CD4-positive, alpha-beta T cell treated with Interleukin-17A for 4 hours (primary cell): Measurements from ENCODE around the gene AMOTL2.

ENCODE experiments used
- DNase-seq: peaks from one replicate; pipeline ENCODE4 v3.0.0-alpha.2; 2020; ENCODE audit warnings: mixed read lengths

AMOTL2 gene

GRCh38 chr3:134330883-134331810 is 43.1 kb downstream of the AMOTL2 start:
- DNase-seq = no peak

- no peak for DNase-seq
Observed at GRCh38 chr3:134328846-134329245, 45.4 kb downstream of the AMOTL2 start.

GRCh38 chr3:134328147-134328591 is 46.1 kb downstream of the AMOTL2 start:
- no peak for DNase-seq

- no peak for DNase-seq
Observed at GRCh38 chr3:134327594-134327975, 46.7 kb downstream of the AMOTL2 start.

- no peak for DNase-seq
Observed at GRCh38 chr3:134326760-134327593, 47.3 kb downstream of the AMOTL2 start.

GRCh38 chr3:134326126-134326525 is 48.1 kb downstream of the AMOTL2 start:
- no peak for DNase-seq

GRCh38 chr3:134325706-134326105 is 48.5 kb downstream of the AMOTL2 start:
- DNase-seq = no peak

- no peak for DNase-seq
Observed at GRCh38 chr3:134325061-134325705, 49.1 kb downstream of the AMOTL2 start.

- no peak for DNase-seq
Observed at GRCh38 chr3:134323966-134324962, 50.0 kb downstream of the AMOTL2 start.

- no peak for DNase-seq
Observed at GRCh38 chr3:134322286-134322685, 52.0 kb downstream of the AMOTL2 start.

GRCh38 chr3:134320749-134321148 is 53.5 kb downstream of the AMOTL2 start:
- DNase-seq = no peak

GRCh38 chr3:134319931-134320330 is 54.3 kb downstream of the AMOTL2 start:
- DNase-seq = no peak

- no peak for DNase-seq
Observed at GRCh38 chr3:134318166-134318565, 56.1 kb downstream of the AMOTL2 start.

GRCh38 chr3:134317106-134317947 is 56.9 kb downstream of the AMOTL2 start:
- no peak for DNase-seq

- no peak for DNase-seq
Observed at GRCh38 chr3:134315286-134316106, 58.8 kb downstream of the AMOTL2 start.

GRCh38 chr3:134314588-134315285 is 59.5 kb downstream of the AMOTL2 start:
- no peak for DNase-seq

- DNase-seq = no peak
Observed at GRCh38 chr3:134313847-134314587, 60.2 kb downstream of the AMOTL2 start.
